Colonic mucosa (tissue), 4 donors: ENCODE data around the gene ATF6. TPM values are rescaled to one million over a fixed set of nuclear protein-coding genes. Genes with fewer than 3 reads are reported as not detected.

Experiments
- DNase-seq: peaks from one replicate; pipeline ENCODE4 v3.0.0-alpha.2; 2020
- H3K27ac ChIP-seq: fragments of 200-600 bp; one replicate; pipeline ENCODE4 v1.8.0; 2021
- H3K27me3 ChIP-seq: fragments of 200-600 bp; one replicate; pipeline ENCODE4 v1.8.0; 2021
- H3K36me3 ChIP-seq: fragments of 200-600 bp; one replicate; pipeline ENCODE4 v1.8.0; 2021
- H3K4me1 ChIP-seq: fragments of 200-600 bp; one replicate; pipeline ENCODE4 v1.8.0; 2021; ENCODE audit warnings: mild to moderate bottlenecking
- H3K4me3 ChIP-seq: fragments of 200-600 bp; one replicate; pipeline ENCODE4 v1.8.0; 2021
- H3K9ac ChIP-seq, 2 donors: one replicate each; pipeline ENCODE4 v1.7.0; 2013; ENCODE audit warnings: control low read depth in 2 of 2, low read depth in 2 of 2, low read length in 2 of 2
- H3K9me3 ChIP-seq: fragments of 200-600 bp; one replicate; pipeline ENCODE4 v1.8.0; 2021
- intact Hi-C: fragments of 100-400 bp; cut with DNase I; formaldehyde crosslinking; loops from one replicate; pipeline ENCODE4 v1.14.1; 2022
- total RNA-seq, 2 donors: library from RNA; stranded (reverse); fragmentation: NEBNext Ultra II Directional in 1 of 2; extraction: Animal tissue kit (Norgen Biotek cat#: 25700) in 1 of 2; gene quantifications; one replicate each; pipeline ENCODE4 v1.2.1, GENCODE V29; 2021
- TF ChIP-seq, protein P1 (sequence below): fragments of 200-600 bp; IDR thresholded peaks from one replicate; pipeline ENCODE4 v1.8.0; 2022; ENCODE audit warnings: antibody characterized with exemption, mild to moderate bottlenecking
- donor health status: healthy.
- donor health status: DM: no; HTN: no; CAD: no.
- donor health status: DM: no; HTN: no; CAD: no.

Gene ATF6
- total RNA-seq, 2 donors from 2014 or later: 19.6 to 24.2 TPM

DNA sequence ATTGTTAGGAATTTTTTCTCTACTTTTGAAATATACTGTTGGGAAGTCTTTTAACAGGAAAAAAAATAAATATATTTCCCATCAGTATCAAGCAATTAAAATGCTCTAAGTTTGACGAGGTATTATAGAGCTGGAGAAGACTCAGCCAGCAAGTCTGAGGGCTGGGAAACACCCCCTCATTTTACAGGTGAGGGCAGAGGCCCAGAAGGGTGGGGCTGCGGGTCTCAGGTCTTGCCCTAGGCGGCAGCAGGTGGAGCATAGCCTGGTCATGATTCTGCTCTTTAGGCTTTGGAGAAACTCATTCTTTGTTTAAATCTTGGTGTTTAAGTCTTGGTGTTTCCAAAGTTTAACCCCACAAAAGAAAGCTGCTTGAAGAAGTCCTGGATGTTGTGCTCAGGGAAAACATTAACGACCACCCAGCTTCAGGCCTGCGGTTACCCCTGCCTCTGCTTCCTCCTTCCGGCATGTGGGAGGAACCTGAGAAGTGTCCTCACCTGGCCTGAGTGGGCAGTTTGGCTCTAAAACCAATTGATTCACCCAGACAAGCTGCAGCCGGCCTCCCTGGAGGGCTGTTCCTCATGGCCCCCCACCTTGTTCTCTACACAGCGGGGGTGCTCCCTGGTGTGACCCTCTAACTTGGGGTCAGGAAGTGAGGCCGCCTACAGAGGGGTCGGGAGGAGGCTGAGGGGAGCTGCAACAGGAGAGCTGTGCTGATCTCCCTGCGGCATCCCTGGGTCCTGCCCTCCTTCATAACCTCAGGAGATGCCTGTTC, 215.8 kb downstream of the ATF6 start:
- no peaks in the 10 kb centered on the region for H3K9me3 ChIP-seq
- H3K4me1 ChIP-seq: no peaks in the 10 kb centered on the region
- H3K27ac ChIP-seq: no peak overlapping the region
- intact Hi-C loops: no loop called here
- no peak overlapping the region for H3K9ac ChIP-seq
- TF ChIP-seq, protein P1, sequence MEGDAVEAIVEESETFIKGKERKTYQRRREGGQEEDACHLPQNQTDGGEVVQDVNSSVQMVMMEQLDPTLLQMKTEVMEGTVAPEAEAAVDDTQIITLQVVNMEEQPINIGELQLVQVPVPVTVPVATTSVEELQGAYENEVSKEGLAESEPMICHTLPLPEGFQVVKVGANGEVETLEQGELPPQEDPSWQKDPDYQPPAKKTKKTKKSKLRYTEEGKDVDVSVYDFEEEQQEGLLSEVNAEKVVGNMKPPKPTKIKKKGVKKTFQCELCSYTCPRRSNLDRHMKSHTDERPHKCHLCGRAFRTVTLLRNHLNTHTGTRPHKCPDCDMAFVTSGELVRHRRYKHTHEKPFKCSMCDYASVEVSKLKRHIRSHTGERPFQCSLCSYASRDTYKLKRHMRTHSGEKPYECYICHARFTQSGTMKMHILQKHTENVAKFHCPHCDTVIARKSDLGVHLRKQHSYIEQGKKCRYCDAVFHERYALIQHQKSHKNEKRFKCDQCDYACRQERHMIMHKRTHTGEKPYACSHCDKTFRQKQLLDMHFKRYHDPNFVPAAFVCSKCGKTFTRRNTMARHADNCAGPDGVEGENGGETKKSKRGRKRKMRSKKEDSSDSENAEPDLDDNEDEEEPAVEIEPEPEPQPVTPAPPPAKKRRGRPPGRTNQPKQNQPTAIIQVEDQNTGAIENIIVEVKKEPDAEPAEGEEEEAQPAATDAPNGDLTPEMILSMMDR: no peak
- H3K4me3 ChIP-seq: no peak overlapping the region
- no peak for DNase-seq
- H3K36me3 ChIP-seq: no peaks in the 10 kb centered on the region
- no peaks in the 10 kb centered on the region for H3K27me3 ChIP-seq

DNA sequence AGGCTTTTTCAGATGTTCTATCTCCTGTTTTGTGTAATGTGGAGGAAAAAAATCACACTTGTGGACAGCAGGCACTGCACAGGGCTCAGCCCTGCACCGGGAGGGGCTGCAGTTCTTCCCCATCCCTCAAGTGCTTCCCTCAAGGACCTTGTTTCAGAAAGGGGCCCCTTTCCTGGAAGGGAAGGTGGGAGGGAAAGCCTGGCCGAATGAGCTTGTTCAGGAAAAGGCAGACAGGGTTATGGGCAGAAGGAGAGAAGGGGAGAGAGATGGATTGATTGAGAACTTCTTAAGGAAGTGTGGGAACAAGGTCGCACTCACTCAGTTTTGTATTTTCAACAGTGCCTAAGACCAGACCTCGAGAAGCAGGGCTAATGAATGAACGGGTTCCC, 216.4 kb downstream of the ATF6 start:
- no peaks in the 10 kb centered on the region for H3K9me3 ChIP-seq
- H3K27me3 ChIP-seq: no peaks in the 10 kb centered on the region
- H3K36me3 ChIP-seq: no peaks in the 10 kb centered on the region
- no peak for DNase-seq
- H3K27ac ChIP-seq: no peak overlapping the region
- no peak overlapping the region for H3K9ac ChIP-seq
- H3K4me3 ChIP-seq: no peak overlapping the region
- TF ChIP-seq, protein P1: no peak
- intact Hi-C loops: no loop called here
- no peaks in the 10 kb centered on the region for H3K4me1 ChIP-seq

DNA sequence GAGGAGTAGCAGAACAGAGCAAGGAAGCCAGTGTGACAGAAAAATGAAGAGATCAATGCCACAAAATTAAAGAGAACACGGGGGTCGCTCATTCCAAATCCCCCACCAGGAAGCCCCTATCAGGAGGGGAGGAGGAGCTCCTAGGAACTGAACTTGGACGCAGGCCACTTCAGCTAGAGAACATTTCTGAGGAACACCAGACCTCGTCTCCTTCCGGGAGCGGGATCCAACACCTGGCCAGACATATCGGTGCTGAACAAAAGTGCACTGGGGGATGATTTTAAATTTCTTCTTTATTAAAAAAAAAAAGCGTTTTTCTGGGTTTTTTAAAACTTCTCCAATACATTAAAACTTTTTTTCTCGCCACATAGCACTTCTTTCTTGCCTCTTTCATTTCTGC, 216.8 kb downstream of the ATF6 start:
- no peak for DNase-seq
- no peaks in the 10 kb centered on the region for H3K36me3 ChIP-seq
- no peak overlapping the region for H3K9ac ChIP-seq
- no peaks in the 10 kb centered on the region for H3K9me3 ChIP-seq
- intact Hi-C loops: no loop called here
- TF ChIP-seq, protein P1: no peak
- no peaks in the 10 kb centered on the region for H3K4me1 ChIP-seq
- H3K27me3 ChIP-seq: no peaks in the 10 kb centered on the region
- H3K27ac ChIP-seq: no peak overlapping the region
- no peak overlapping the region for H3K4me3 ChIP-seq

DNA sequence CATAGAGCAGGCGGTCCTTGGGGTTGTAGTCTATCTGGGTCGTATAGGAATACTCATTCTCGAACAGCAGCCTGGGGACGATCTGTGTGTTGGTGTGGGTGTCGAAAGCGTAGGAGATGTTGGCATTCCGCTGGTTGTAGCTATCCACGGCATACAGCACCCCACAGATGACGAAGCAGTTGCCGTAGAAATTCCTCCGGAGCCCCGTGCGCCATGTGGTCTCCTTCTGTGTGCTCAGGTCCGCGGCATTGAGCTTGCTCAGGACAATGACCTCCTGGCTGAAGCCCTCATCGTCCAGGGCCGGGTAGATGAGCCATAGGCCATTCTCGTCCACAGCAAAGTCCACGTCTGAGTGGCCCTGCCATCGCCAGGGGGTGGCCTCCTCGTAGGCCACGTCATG, 217.6 kb downstream of the ATF6 start:
- TF ChIP-seq, protein P1: no peak
- no peak overlapping the region for H3K9ac ChIP-seq
- no peak overlapping the region for H3K27ac ChIP-seq
- H3K9me3 ChIP-seq: no peaks in the 10 kb centered on the region
- H3K4me3 ChIP-seq: no peak overlapping the region
- no peak for DNase-seq
- intact Hi-C loops: no loop called here
- no peaks in the 10 kb centered on the region for H3K36me3 ChIP-seq
- no peaks in the 10 kb centered on the region for H3K27me3 ChIP-seq
- no peaks in the 10 kb centered on the region for H3K4me1 ChIP-seq

DNA sequence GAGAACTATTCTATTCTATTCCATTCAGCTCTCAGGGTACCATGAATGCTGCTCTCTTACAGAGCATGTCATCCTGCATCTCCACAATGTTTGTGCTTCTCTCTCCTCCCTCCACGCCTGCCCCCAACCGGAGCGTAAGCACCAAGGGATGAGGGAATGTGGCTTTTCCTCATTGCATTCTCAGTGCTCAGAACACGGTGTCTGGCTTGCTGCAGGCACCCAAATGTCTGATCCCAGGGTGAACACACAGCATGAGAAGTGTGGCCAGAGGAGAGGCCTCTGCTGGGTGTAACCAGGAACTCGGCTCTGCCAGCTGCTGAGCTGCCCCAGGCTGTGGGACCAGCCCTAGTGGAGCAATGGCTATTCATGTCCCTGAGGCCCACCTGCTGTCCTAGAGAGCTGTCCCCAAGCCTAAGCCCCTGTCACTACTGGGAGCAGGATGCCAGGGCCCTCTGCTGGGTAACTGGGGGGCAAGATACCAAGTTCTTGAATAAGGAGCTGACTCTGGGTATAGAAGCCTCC, 219.2 kb downstream of the ATF6 start:
- TF ChIP-seq, protein P1: no peak
- H3K4me1 ChIP-seq: no peaks in the 10 kb centered on the region
- intact Hi-C loops: no loop called here
- DNase-seq: no peak
- no peak overlapping the region for H3K9ac ChIP-seq
- no peak overlapping the region for H3K4me3 ChIP-seq
- no peaks in the 10 kb centered on the region for H3K36me3 ChIP-seq
- no peak overlapping the region for H3K27ac ChIP-seq
- no peaks in the 10 kb centered on the region for H3K27me3 ChIP-seq
- no peaks in the 10 kb centered on the region for H3K9me3 ChIP-seq
